ENCODE measurements around the gene SLC26A2.

SLC26A2 gene

DNA sequence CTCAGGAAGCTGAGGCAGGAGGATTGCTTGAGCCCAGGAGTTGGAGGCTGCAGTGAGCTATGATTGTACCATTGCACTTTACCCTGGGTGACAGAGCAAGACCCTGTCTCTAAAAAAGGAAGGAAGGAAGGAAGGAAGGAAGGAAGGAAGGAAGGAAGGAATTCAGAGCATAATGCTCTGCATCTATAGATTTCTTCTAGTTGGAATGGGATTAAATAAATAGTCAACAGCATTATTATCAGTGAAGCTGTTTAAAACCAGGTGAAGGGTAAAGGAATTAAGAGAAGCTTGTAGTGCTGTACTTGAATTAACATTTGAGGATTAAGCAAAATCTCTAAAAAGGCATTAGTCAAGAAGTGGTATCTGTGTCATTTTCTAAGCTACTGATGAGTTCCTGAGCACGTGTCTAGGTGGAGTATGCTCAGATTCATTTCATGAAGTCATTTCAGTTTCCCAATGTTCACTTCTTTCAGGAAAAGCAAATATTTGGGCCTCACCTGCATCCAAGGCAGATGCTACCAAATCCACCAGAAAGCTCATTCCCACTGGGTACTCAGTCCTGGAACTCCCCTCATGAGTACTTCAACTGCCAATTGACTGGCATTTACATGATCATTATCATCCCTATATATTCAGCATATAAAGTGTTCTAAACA, 24.4 kb upstream of the SLC26A2 start:
- Histone ChIP-seq H3K27me3 (ENCODE audit: insufficient read depth, low read length, poor library complexity) (no peaks in the 10 kb centered on the region), H3K4ac (ENCODE audit: low read depth, low read length) (no peak overlapping the region), H2BK120ac (ENCODE audit: low read depth, low read length) (no peak overlapping the region), H3K4me2 (ENCODE audit: low read length) (no peak overlapping the region), H3K36me3 (ENCODE audit: control insufficient read depth, insufficient read depth, low read length) (no peaks in the 10 kb centered on the region), H3K27ac (ENCODE audit: low read depth, low read length) (no peak overlapping the region), H3K79me1 (ENCODE audit: low read length) (no peaks in the 10 kb centered on the region), H3K18ac (ENCODE audit: low read length) (no peak overlapping the region), H4K5ac (ENCODE audit: low read length) (no peak overlapping the region), H4K8ac (ENCODE audit: low read depth, low read length) (no peak overlapping the region), H3K9ac (ENCODE audit: low read length) (no peak overlapping the region), H3K4me1 (ENCODE audit: control insufficient read depth, low read depth, low read length) (peaks cover 1% of the 10 kb centered on the region), H3K4me3 (ENCODE audit: low read length) (no peak overlapping the region), H2BK15ac (replicated peaks; ENCODE audit: low read depth) (no peak overlapping the region), H2AK5ac (ENCODE audit: low read length) (no peak overlapping the region), H2BK5ac (ENCODE audit: low read length) (no peak overlapping the region), H3K23ac (ENCODE audit: low read length) (no peak overlapping the region), H3K56ac (ENCODE audit: low read length) (no peak overlapping the region), H3K79me2 (ENCODE audit: control insufficient read depth, insufficient read depth, low read length) (no peaks in the 10 kb centered on the region)
- no peak for DNase-seq
- WGBS (ENCODE audit: extremely low coverage, insufficient coverage, low lambda C conversion rate), result no CpG with 5 or more reads among the region's 1 CpG

DNA sequence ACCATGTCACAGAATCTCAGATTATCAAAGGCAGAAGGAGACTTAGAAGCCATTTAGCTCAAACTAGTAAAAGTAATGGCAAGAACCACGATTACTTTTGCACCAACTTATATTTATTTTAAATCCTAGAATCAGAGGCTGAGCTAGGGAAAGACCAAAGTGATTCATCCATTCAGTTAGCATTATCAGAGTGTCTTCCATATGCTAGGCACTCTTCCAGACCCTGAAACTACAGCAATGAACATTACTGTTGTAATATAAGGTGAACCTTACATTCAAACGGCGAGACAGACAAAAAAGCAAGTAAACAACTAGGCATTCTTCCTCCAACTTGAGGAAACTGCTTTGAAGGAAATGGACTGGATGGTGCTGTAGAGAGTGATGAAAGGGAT, 23.9 kb upstream of the SLC26A2 start:
- no peak overlapping the region for H3K27ac ChIP-seq (ENCODE audit: low read depth, low read length)
- H2BK15ac ChIP-seq (replicated peaks; ENCODE audit: low read depth), result no peak overlapping the region
- H3K18ac ChIP-seq (ENCODE audit: low read length), result no peak overlapping the region
- H3K4me2 ChIP-seq (ENCODE audit: low read length), result no peak overlapping the region
- no peak overlapping the region for H3K56ac ChIP-seq (ENCODE audit: low read length)
- H3K23ac ChIP-seq (ENCODE audit: low read length), result no peak overlapping the region
- H2AK5ac ChIP-seq (ENCODE audit: low read length), result no peak overlapping the region
- no peak overlapping the region for H3K4me3 ChIP-seq (ENCODE audit: low read length)
- H3K79me2 ChIP-seq (ENCODE audit: control insufficient read depth, insufficient read depth, low read length), result no peaks in the 10 kb centered on the region
- H3K79me1 ChIP-seq (ENCODE audit: low read length), result no peaks in the 10 kb centered on the region
- H3K9ac ChIP-seq (ENCODE audit: low read length), result no peak overlapping the region
- no peak overlapping the region for H2BK120ac ChIP-seq (ENCODE audit: low read depth, low read length)
- H3K27me3 ChIP-seq (ENCODE audit: insufficient read depth, low read length, poor library complexity), result no peaks in the 10 kb centered on the region
- no peak for DNase-seq
- no peak overlapping the region for H3K4ac ChIP-seq (ENCODE audit: low read depth, low read length)
- H4K5ac ChIP-seq (ENCODE audit: low read length), result no peak overlapping the region
- H3K4me1 ChIP-seq (ENCODE audit: control insufficient read depth, low read depth, low read length), result peaks cover 1% of the 10 kb centered on the region
- no peak overlapping the region for H4K8ac ChIP-seq (ENCODE audit: low read depth, low read length)
- H2BK5ac ChIP-seq (ENCODE audit: low read length), result no peak overlapping the region
- no peaks in the 10 kb centered on the region for H3K36me3 ChIP-seq (ENCODE audit: control insufficient read depth, insufficient read depth, low read length)
- no CpG with 5 or more reads among the region's 3 CpGs for WGBS (ENCODE audit: extremely low coverage, insufficient coverage, low lambda C conversion rate)

DNA sequence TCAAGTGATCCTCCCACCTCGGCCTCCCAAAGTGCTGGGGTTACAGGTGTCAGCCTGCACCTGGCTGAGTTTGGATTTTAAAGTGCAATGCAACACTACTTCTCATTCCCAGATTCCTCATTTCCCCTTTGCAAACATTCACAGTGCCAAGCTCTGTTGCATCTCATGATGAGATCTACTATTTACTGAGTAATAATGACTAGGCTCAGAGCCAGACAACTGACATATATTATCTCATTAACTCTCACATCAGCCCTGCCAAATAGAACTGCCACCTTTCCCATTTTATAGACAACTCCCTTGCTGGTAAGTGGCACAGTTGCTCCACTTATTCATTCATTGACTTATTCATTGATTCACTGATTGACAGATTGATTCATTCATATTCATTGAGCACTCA, 22.9 kb upstream of the SLC26A2 start:
- Histone ChIP-seq H4K8ac (ENCODE audit: low read depth, low read length) (no peak overlapping the region), H2AK5ac (ENCODE audit: low read length) (no peak overlapping the region), H2BK15ac (replicated peaks; ENCODE audit: low read depth) (no peak overlapping the region), H4K5ac (ENCODE audit: low read length) (no peak overlapping the region), H3K56ac (ENCODE audit: low read length) (no peak overlapping the region), H2BK5ac (ENCODE audit: low read length) (no peak overlapping the region), H3K4me3 (ENCODE audit: low read length) (no peak overlapping the region), H3K18ac (ENCODE audit: low read length) (no peak overlapping the region), H3K4ac (ENCODE audit: low read depth, low read length) (no peak overlapping the region), H3K4me1 (ENCODE audit: control insufficient read depth, low read depth, low read length) (peaks cover 1% of the 10 kb centered on the region), H3K79me2 (ENCODE audit: control insufficient read depth, insufficient read depth, low read length) (no peaks in the 10 kb centered on the region), H2BK120ac (ENCODE audit: low read depth, low read length) (no peak overlapping the region), H3K27me3 (ENCODE audit: insufficient read depth, low read length, poor library complexity) (no peaks in the 10 kb centered on the region), H3K27ac (ENCODE audit: low read depth, low read length) (no peak overlapping the region), H3K23ac (ENCODE audit: low read length) (no peak overlapping the region), H3K4me2 (ENCODE audit: low read length) (no peak overlapping the region), H3K79me1 (ENCODE audit: low read length) (no peaks in the 10 kb centered on the region), H3K9ac (ENCODE audit: low read length) (no peak overlapping the region), H3K36me3 (ENCODE audit: control insufficient read depth, insufficient read depth, low read length) (no peaks in the 10 kb centered on the region)
- no CpG with 5 or more reads among the region's 1 CpG for WGBS (ENCODE audit: extremely low coverage, insufficient coverage, low lambda C conversion rate)
- DNase-seq, result no peak

DNA sequence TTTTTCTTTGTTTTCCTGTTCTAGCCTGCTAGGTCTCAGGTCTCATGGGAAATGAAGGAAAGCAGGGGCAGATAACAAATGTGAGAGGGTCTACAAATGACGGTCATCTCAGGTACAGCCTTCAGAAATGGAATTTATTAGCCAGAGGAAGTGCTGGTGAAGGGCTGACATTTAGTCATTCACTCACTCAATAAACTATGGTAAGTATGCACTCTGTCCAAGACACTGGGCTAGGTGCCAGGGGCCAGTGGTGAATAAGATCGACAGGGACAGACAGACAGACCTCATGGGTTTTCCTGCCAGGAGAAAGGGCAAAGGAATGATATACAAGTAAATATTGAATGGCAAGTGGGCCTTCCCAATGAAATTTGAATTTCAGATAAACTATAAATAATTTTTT, 22.3 kb upstream of the SLC26A2 start:
- no CpG with 5 or more reads among the region's 2 CpGs for WGBS (ENCODE audit: extremely low coverage, insufficient coverage, low lambda C conversion rate)
- Histone ChIP-seq H3K23ac (ENCODE audit: low read length) (no peak overlapping the region), H3K27me3 (ENCODE audit: insufficient read depth, low read length, poor library complexity) (no peaks in the 10 kb centered on the region), H3K27ac (ENCODE audit: low read depth, low read length) (no peak overlapping the region), H3K4me2 (ENCODE audit: low read length) (no peak overlapping the region), H3K79me2 (ENCODE audit: control insufficient read depth, insufficient read depth, low read length) (no peaks in the 10 kb centered on the region), H2BK15ac (replicated peaks; ENCODE audit: low read depth) (no peak overlapping the region), H3K18ac (ENCODE audit: low read length) (no peak overlapping the region), H4K8ac (ENCODE audit: low read depth, low read length) (no peak overlapping the region), H3K4ac (ENCODE audit: low read depth, low read length) (no peak overlapping the region), H3K36me3 (ENCODE audit: control insufficient read depth, insufficient read depth, low read length) (no peaks in the 10 kb centered on the region), H3K56ac (ENCODE audit: low read length) (no peak overlapping the region), H3K9ac (ENCODE audit: low read length) (no peak overlapping the region), H3K4me3 (ENCODE audit: low read length) (no peak overlapping the region), H3K4me1 (ENCODE audit: control insufficient read depth, low read depth, low read length) (peaks cover 1% of the 10 kb centered on the region), H4K5ac (ENCODE audit: low read length) (no peak overlapping the region), H2BK120ac (ENCODE audit: low read depth, low read length) (no peak overlapping the region), H2AK5ac (ENCODE audit: low read length) (no peak overlapping the region), H3K79me1 (ENCODE audit: low read length) (no peaks in the 10 kb centered on the region), H2BK5ac (ENCODE audit: low read length) (no peak overlapping the region)
- no peak for DNase-seq

DNA sequence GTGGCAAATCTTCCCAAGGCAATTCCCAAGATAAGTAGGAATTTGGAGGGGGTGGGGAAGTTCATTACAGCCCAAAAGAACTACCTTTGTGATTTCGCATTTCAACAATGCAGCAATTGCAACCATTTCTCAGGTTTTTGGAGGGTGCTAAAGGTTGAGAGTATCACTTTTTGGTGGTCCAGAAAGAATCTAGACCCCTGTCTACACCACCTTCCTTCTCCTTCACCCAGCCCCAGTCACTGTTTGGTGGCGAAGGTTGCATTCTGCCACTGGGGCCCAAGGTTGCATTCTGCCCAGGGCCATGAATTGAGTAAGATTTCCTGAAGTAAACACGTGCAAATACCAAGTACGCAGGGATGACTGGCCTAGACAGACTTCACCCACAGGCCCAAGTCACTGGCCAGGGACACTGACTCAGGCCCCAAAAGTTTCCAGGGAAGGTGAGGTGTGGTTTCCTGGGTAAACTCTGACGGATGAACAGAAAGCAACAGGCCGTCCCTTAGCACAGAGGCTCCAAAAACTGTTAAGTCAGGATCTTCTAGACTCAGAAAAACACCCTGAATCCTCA, 21.7 kb upstream of the SLC26A2 start:
- H2AK5ac ChIP-seq (ENCODE audit: low read length), result no peak overlapping the region
- WGBS (ENCODE audit: extremely low coverage, insufficient coverage, low lambda C conversion rate), result no CpG with 5 or more reads among the region's 6 CpGs

DNA sequence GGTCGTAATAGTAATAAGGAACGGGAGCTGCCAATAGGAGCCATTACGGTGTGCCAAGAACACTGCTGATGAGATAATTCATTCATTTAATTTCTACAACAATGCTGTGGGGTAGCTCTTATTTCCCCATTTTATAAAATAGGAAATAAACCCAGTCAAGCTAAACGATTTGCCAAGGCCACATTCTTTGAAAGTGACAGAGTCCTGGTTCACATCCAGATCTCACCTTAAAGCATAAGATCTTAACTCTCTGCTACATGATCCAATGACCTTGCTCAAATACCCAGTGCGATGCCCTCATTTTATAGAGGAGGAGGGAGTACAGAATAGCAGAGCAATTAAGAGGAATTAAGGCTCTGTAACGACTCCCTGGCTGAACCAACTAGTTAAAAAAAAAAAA, 21.0 kb upstream of the SLC26A2 start:
- H3K4me2 ChIP-seq (ENCODE audit: low read length), result no peak overlapping the region
- no peak overlapping the region for H3K27ac ChIP-seq (ENCODE audit: low read depth, low read length)
- H2AK5ac ChIP-seq (ENCODE audit: low read length), result no peak overlapping the region
- no CpG with 5 or more reads among the region's 6 CpGs for WGBS (ENCODE audit: extremely low coverage, insufficient coverage, low lambda C conversion rate)
- no peaks in the 10 kb centered on the region for H3K36me3 ChIP-seq (ENCODE audit: control insufficient read depth, insufficient read depth, low read length)
- H3K4me3 ChIP-seq (ENCODE audit: low read length), result no peak overlapping the region
- H2BK15ac ChIP-seq (replicated peaks; ENCODE audit: low read depth), result no peak overlapping the region
- no peak overlapping the region for H4K8ac ChIP-seq (ENCODE audit: low read depth, low read length)
- DNase-seq, result no peak
- no peaks in the 10 kb centered on the region for H3K79me1 ChIP-seq (ENCODE audit: low read length)
- H3K79me2 ChIP-seq (ENCODE audit: control insufficient read depth, insufficient read depth, low read length), result no peaks in the 10 kb centered on the region
- H3K9ac ChIP-seq (ENCODE audit: low read length), result no peak overlapping the region
- no peak overlapping the region for H3K23ac ChIP-seq (ENCODE audit: low read length)
- peaks cover 4% of the 10 kb centered on the region for H3K4me1 ChIP-seq (ENCODE audit: control insufficient read depth, low read depth, low read length)
- H3K18ac ChIP-seq (ENCODE audit: low read length), result no peak overlapping the region
- no peak overlapping the region for H4K5ac ChIP-seq (ENCODE audit: low read length)
- no peaks in the 10 kb centered on the region for H3K27me3 ChIP-seq (ENCODE audit: insufficient read depth, low read length, poor library complexity)
- H2BK120ac ChIP-seq (ENCODE audit: low read depth, low read length), result no peak overlapping the region
- H3K4ac ChIP-seq (ENCODE audit: low read depth, low read length), result no peak overlapping the region
- no peak overlapping the region for H2BK5ac ChIP-seq (ENCODE audit: low read length)
- no peak overlapping the region for H3K56ac ChIP-seq (ENCODE audit: low read length)

More for the DNA sequence above, 21.7 kb upstream of the SLC26A2 start:
- H3K4me2 ChIP-seq (ENCODE audit: low read length), result no peak overlapping the region
- H3K56ac ChIP-seq (ENCODE audit: low read length), result no peak overlapping the region
- H3K4me1 ChIP-seq (ENCODE audit: control insufficient read depth, low read depth, low read length), result peaks cover 4% of the 10 kb centered on the region
- no peak overlapping the region for H4K5ac ChIP-seq (ENCODE audit: low read length)
- H3K18ac ChIP-seq (ENCODE audit: low read length), result no peak overlapping the region
- no peak overlapping the region for H2BK120ac ChIP-seq (ENCODE audit: low read depth, low read length)
- H3K79me1 ChIP-seq (ENCODE audit: low read length), result no peaks in the 10 kb centered on the region
- H3K27ac ChIP-seq (ENCODE audit: low read depth, low read length), result no peak overlapping the region
- no peaks in the 10 kb centered on the region for H3K27me3 ChIP-seq (ENCODE audit: insufficient read depth, low read length, poor library complexity)
- no peak overlapping the region for H2BK15ac ChIP-seq (replicated peaks; ENCODE audit: low read depth)
- no peak overlapping the region for H3K9ac ChIP-seq (ENCODE audit: low read length)
- no peak overlapping the region for H3K4ac ChIP-seq (ENCODE audit: low read depth, low read length)
- no peaks in the 10 kb centered on the region for H3K79me2 ChIP-seq (ENCODE audit: control insufficient read depth, insufficient read depth, low read length)
- no peaks in the 10 kb centered on the region for H3K36me3 ChIP-seq (ENCODE audit: control insufficient read depth, insufficient read depth, low read length)
- H3K23ac ChIP-seq (ENCODE audit: low read length), result no peak overlapping the region
- DNase-seq, result peak; percentile 30
- H2BK5ac ChIP-seq (ENCODE audit: low read length), result no peak overlapping the region
- H4K8ac ChIP-seq (ENCODE audit: low read depth, low read length), result no peak overlapping the region
- H3K4me3 ChIP-seq (ENCODE audit: low read length), result no peak overlapping the region

All from mesendoderm (in vitro differentiated cells).